ENCODE measurements around the gene MYL12A.
"Not testable (repeated sequence)": the region's sequence is repeated elsewhere in the genome, so short reads cannot be mapped to it uniquely, and the experiment has no call there.

MYL12A gene

DNA sequence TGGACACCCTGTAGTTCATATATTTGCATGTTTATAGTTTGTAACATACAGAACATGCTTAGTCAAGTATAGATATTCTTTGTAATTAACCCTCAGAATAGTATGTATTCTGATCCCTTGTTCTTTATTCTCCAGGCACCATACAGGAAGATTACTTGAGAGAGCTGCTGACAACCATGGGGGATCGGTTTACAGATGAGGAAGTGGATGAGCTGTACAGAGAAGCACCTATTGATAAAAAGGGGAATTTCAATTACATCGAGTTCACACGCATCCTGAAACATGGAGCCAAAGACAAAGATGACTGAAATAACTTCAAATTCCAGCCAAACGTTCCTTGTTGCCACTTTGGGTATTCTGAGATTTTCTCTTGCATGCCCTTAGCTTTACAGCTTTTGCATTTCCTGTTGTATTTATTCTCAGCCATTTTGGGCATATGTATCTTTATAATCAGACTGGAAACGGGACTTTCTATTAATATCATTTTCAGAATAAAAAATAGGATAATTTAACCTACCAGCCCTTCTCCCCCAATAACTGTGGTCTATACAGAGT, 8.1 kb downstream of the MYL12A start:
- DNase-seq (ENCODE audit: low read depth): no peak

DNA sequence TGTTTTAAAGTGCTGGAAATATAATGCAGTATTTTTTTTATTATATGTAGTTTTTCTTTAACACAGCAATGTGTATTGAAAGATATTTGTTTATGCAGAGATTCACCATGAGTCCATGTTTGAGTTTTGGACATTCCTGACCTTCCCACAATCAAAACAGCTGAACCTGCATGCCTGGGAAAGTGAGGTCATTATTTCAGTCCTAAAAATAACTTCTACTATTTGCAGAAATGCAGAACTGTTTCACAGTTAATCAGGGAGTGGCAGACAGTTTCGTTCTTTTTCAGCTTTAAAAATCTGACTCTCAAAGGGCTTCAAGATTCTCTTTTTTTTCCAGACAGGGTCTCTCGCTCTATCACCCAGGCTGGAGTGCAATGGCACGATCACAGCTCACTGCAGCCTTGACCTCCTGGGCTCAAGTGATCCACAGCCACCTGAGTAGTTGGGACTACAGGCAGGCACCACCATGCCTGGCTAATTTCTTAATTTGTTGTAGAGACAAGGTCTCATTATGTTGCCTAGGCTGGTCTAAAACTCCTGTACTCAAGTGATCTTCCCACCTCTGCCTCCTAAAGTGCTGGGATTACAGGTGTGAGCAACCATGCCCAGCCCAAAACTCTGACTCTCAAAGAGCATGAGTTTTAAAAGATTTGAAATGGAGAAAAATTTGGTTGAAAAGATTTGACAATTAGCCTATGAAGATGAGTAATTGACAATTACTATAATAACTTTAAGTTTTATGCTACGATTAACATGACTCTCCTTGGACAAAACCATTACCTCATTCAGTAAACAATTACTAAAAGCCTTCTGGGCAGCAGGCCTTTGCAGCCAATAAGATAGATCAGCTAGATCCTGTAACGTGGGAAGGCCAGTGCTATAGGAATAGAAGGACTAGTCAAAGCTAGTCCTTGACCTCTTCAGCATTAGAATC, 9.4 kb downstream of the MYL12A start:
- DNase-seq (ENCODE audit: low read depth): no peak

DNA sequence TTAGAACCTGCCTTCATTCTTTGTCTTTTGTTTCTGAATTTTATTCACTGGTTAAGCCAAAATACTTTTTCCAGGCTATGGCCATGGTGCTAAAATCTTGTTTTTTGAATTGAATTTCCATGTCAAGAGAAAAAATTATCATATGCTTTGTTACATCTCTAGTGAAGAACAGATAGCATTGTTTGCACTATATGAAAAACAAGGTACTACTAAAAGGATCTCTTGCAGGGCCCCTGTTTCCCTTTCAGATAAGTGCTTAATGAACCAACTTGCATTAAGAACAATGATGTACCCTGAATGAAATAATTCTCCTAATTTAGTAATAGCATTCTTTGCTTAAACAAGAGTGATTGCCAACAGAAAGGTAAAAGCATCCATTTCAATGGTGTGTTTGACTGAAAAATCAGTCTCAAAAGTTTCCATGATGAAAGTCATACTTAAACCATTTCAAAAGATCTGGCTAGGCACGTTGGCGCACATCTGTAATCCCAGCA, 10.1 kb downstream of the MYL12A start:
- no peak for DNase-seq (ENCODE audit: low read depth)

DNA sequence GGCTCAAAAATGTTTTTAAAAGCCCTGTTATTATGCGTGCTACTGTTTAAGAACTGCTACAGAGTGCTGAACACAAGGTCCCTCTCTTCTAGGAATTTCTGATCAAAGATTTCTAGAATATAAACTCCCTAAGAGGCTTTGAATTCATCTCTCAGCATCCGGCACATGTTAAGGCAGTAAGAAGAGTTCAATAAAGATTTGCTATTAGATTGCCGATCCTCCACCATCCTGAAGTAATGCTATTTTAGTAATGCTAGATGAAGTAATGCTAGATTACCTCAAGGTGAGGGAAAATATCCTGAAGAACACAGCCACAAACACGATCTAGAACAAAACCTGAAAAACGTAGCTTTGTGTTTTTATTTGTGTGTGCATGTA, 13.4 kb downstream of the MYL12A start:
- DNase-seq (ENCODE audit: low read depth): no peak

DNA sequence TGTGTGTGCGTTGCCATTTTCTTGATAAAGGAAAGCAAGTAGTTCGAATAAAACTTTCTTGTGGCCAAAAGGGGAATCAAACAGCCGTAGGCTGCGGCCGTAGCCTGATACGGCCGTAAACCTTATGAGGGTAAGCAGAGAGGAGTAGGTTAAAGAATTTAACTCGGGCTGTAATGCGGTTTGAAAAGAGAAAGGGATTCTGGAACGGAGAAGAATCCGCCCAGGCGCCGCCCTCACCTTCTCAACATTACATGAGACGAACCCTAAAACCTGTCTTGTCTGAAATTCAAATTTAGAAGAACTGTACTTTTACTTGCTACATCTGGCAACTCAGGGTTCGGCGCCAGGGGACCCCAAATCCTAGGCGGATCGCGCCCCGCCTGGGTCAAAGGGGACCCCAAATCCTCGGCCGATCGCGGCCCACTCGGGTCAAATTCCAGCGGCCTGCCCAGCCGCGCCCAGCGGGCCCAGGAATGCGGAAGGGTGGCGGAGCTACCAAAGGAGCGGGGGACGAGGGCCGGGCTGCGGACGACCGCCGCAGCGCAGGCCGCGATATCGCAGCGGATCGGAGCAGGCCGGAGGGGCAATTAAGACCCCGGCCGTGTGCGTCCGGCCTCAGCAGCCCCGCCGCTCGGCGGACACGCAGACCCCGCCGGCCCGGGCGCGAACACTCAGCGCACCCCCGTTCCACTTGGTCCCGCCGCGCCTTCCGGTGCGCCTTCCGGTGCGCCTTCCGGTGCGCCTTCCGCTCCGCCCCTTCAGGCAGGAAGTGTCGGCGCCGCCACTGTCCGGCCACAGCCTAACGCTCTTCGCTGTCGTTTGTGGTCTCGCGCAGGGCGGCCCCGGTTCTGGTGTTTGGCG, 14.0 kb downstream of the MYL12A start, which contains the start of gene MYL12B:
Gene MYL12B (plus strand): TSS at position 761 of the 861 bp plus-strand sequence. CDS start 10,766 bp downstream, outside the sequence.
- peak; percentile 54 for DNase-seq (ENCODE audit: low read depth)

DNA sequence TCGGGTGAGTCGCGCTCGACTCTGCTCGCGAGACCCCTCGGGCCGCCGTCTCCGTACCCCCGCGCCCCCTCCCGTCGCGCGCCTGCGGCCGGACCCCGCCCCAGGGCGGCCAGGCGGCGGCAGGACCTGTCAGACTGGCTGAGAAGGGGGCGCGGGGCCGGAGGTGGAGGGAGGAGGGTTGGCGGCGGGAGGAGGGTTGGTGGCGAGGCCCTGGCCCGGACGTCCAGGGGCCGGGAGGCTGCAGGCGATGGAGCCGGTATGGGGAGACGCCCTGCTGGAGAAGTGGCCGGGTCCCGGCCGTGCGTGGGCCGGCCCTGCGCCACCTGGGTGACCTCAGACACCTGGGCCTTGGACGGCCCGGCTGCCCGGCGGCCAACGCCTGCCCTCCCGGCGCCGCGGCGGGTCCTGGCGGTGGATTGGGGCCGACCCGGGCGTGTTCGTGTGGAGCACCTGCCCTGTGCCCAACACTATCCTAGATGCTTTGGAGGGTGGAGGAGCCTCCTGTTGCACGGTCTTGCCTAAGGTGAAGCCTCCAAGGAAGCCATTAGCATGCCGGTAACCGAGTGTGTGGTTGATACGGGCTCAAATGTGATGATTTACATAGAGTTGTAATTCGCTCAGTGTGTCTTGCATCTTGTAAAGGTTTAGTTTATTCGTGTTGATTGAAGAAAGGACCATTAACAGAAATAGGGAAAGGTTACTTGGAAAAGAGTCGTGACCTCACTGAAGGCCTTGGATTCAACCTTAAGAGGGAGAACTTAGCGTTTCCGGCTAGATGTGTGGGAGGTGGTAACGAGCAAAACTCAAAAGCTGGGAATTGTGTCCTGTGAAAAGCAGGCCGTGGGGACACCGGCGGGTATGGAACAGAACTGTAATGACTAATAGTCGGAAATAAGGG, 14.9 kb downstream of the MYL12A start:
- DNase-seq (ENCODE audit: low read depth): no peak

DNA sequence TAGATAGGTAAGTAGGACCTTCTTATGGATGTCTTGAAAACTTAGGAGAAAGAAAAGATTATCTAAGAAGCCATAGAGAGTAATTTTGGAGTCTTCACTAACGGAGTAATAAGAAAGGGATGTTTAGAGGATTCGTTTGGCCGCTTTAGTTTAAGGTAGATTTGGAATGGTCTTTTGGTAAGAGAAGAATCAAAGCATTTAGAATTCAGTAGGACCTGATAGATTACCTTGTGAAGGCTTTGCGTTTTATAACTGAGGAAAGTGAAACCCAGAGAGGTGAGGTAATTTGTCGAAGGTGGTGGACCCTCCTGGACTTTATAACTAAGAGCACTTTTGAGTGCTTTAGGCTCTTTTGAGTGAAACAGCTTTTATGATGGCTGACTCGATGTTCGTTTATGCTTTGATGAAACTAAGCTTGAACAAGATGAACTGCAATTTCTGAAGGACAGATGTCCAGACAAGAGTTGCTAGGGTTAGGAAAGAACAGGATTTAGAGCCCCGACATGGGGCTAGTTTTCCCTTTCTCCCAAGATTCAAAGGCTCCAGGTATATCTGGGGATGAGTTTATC, 15.6 kb downstream of the MYL12A start:
- DNase-seq (ENCODE audit: low read depth): no peak

DNA sequence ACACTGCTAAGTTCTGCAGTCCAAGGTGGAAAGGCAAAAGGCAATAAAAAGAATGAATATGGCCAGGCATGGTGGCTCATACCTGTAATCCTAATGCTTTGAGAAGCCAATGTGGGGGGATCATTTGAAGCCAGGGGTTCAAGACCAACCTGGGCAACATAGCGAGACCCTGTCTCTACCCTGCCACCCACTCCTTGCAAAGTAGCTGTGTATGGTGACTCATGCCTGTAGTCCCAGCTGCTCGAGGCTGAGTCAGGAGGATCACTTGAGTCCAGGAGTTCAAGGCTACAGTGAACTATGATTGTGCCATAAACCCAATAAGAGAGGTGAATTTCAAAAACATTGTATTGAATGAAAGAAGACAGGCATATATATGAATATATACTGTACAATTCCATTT, 16.8 kb downstream of the MYL12A start:
- no peak for DNase-seq (ENCODE audit: low read depth)

DNA sequence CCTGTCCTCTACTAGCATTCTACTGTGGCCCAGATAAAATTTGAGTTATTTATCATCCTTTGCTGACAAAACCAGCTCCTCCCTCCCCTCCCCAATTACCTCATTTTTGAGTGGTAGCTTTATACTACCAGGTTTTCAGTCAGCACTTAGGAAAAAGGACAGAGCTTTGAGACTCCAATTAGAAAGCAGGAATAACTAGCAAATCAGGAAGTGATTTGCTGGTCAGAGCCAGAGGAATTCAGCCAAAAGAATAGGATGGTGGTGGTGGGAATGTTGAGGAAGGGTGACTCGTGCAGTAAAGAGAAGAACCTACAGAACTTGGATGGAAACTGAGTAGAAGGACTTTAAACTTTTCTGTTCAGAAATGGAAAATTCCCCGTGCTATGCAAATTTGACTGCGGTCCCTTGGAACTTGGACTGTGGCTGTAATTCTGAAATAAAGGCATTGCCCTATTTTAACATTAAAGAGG, 18.0 kb downstream of the MYL12A start:
- DNase-seq (ENCODE audit: low read depth): no peak

DNA sequence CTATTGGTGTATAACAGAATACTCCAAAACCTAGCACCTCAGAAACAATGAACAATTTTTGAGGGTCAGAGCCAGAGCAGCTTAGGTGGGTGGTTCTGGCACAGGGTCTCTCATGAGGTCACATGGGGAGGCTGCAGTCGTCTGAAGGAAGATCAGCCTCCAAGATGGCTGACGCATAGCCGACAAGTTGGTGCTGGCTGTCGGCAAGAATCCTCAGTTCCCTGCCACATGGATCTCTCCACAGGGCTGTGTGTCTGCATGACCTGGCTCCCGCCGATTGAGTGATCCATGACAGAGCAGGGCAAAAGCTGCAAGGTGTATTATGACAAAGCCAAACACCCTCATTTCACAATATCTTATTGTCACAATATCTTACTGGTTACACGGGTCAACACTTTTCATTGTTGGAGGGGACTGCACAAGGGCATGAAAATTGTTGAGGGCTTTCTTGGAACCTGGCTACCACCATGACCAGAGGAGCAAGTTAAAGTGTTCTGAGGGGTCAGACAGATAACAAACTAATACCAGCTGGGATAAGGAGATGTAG, 18.5 kb downstream of the MYL12A start:
- no peak for DNase-seq (ENCODE audit: low read depth)

DNA sequence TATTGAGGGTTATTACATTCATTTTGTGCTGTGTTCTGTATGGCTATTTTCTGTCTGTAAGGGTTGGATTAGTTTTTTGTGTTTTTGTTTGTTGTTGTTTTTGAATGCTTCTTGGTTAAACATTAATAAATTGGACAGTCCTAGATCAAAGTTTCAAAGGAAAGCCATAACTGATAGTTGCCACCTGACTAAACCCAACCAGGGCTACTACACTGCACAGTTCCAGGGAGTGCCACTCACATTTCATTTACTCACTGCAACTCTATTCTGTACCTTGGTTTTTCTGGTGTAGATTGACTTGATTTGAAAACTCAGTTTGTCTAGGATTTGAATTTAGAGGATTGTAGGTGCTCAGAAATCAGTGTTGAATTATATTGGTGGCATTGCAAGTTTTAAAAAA, 20.7 kb downstream of the MYL12A start:
- DNase-seq (ENCODE audit: low read depth): no peak

DNA sequence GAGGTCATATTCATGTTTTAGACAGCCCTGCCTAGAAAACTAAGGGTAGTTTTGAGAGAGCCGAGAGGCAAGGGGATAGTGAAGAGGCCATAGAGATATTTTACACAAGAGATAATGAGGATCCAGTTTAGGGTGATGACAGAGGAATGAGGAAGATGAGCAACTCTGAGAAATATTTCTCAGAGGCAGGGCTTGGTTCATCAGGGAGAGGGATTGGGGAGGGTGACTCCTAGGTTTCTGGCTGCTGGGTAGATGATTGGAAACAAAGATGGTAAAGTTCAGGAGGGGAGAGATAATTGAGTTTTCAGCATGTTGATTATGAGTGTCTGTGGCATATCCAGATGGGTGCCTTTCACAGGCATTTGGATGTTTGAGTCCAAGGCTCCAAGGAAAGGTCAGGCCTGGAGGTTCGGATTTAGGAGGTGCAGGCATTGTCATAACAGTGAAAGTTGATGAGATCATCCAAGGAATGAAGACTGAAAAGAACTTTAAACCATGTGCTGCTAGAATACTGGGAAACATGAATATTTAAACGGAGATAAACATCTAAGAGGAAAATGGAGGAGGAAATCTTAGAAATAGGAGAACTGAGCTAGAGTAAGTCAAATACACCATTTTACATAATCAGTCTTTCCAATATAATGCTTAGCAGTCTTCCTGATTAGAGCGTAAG, 21.8 kb downstream of the MYL12A start:
- DNase-seq (ENCODE audit: low read depth): no peak

DNA sequence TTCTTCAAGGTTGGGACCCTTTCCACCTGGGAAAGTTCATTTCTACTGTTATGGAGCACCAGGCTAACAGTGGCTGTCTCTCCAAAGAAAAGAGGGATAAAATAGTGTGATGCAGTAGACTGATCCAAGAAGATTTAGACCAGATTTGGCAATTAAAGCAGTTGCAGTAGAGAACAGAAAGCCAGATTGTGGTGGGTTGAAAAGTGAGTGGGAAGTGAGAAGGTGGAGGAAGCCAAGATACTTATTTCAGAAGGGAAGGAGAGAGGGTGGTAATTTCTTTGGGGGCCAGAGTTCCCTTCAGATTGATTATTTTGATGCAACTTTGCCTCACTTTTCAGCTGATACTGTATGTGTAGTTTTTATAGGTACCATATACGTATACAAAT, 22.3 kb downstream of the MYL12A start:
- DNase-seq (ENCODE audit: low read depth): no peak

DNA sequence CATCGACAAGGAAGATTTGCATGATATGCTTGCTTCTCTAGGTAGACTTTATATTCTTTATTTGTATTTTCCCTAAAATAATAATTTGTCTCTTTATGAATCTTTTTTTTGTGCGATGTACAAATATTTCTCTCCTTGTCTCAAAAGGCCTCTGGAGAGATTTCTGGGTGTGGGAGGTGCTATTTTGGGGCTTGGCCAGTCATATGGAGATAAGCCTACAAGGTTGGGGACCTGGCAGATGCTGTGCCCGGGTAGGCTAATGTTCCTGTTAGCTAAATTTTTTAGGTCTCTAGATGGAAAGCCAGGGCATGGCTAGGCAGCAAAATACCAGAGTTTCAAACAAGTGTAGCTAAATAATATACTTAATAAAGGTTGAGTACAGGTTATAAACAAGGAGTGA, 25.4 kb downstream of the MYL12A start:
- no peak for DNase-seq (ENCODE audit: low read depth)

DNA sequence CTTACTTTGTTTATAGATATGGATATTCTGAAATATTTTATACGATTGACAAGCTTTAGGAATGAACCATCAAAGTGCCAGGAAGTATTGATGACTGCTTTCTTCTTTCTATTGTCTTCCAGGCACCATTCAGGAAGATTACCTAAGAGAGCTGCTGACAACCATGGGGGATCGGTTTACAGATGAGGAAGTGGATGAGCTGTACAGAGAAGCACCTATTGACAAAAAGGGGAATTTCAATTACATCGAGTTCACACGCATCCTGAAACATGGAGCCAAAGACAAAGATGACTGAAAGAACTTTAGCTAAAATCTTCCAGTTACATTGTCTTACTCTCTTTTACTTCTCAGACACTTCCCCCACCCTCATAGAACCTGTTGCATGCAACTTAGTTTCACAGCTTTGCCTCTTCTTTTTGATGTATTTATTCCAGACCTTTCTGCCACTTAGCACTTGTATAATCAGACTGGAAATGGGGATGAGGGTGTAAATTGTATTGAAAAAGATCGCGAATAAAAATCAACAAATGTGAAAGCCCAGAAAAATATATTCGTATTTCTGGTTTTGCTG, 30.1 kb downstream of the MYL12A start:
- DNase-seq (ENCODE audit: low read depth): not testable (repeated sequence)

DNA sequence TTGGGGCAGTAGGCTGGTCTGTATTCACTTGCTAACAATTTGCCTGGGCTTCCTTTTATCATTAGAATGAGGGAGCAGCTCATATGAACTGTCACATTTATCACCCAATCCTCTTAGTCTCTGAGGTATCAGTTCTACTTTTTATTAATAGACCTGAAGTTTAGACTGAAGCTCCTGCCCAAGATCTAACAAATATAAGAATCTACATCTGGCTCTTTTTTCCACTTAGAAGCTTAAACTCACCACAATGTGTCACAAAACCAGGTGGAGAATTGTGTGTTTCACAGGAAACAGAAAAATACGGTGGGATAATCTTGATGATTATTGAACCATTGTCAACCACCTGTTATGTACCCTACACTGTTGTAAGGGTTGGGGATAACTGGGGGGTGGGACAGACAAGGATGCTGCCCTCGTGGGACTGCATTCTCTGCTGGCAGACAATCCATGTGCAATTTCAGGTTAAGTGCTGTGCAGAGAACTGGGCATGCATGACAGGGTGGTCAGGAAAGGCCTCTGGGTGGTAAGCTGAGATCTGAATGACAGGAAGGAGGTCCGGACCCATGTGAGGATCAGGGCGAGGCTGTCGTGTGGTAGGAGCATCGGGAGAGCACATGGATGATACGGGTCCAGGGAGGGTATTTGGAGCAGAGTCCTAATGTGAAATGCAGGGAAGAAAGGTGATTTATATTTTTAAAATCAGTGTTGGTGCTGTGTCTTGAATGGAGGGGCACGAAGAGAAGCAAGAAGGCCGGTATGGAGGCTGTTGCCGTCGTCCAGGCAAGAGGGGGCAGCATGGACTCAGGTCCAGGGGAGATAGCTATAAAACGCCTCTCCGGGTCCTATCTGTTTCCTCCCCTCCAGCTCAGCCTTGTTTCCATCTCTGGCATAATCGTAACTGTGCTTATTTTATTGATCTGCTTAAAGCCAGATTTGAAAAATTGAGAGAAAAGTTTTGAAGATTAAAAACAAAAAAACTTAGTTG, 31.9 kb downstream of the MYL12A start:
- DNase-seq (ENCODE audit: low read depth): no peak

DNA sequence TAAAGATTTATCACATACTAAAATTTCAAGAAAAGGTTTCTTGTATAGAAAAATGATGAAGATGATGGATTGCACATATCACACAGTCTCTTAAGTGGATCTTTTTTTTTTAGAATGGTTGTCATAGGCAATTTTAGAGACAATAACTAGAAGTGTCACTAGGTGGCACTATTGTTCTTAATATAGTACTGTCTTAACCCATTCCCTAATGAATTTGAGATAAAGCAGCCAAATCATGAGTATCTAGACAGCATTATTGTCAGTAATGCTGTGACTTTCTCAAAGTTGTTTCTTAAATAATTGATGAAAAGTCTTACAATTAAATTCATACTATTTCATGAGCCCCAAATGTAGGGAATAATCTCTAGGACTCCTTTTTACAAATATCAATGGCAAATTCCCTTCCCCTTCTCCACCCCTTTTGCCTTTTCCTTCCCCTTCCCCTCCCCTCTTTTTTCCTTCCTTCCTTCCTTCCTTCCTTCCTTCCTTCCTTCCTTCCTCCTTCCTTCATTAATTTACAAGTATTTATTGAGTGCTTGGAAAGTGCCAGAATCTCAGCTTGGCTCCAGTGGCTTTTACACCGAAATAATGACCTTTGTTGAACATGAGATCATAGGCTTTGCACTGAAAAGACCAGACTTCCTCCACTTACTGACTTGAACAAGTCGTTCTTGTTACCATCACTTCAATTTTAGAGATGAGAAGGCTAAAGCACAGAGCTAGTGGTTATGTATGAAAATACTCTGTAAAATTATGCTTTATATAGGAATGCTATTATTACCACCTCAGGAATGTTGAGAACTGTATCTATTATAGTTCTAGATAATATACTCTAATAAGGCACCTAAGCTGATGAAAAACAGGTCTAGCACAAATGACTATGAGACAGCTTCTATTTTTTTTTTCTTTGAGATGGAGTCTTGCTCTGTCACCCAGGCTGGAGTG, 34.1 kb downstream of the MYL12A start:
- DNase-seq (ENCODE audit: low read depth): peak; percentile 66
